ENCODE results near the gene PTPRM. TPM values are rescaled to one million over a fixed set of nuclear protein-coding genes. Genes with fewer than 3 reads are reported as not detected.

The PTPRM gene
- total and polyA plus RNA-seq, 7 donors, result 3.9 to 151 (median 62.8) TPM

Small RNA genes lying within 50 kb of the gene (small RNA-seq; reads per million reads assigned to genes)
- gene AP001094.1 (0 reads per million in 3 donors), gene RF00012 (0 reads per million in 3 donors)

Measured in sigmoid colon (tissue), 7 donors.